ENCODE measurements around the gene GMPR2. TPM values are rescaled to one million over a fixed set of nuclear protein-coding genes. Genes with fewer than 3 reads are reported as not detected.

GMPR2 gene
- total and polyA plus RNA-seq, 2 of the 13 experiments (the other 11 are each of a cell fraction or from before 2014, with no cell fraction given), result 210 to 273 TPM

GRCh38 chr14:24255931-24256711 lies 23.4 kb downstream of the GMPR2 start (continued):
- no peak for TF ChIP-seq HNRNPH1 (optimal IDR thresholded peaks at IDR 0.05; ENCODE audit: low read depth, low read length)
- TF ChIP-seq, protein P1, sequence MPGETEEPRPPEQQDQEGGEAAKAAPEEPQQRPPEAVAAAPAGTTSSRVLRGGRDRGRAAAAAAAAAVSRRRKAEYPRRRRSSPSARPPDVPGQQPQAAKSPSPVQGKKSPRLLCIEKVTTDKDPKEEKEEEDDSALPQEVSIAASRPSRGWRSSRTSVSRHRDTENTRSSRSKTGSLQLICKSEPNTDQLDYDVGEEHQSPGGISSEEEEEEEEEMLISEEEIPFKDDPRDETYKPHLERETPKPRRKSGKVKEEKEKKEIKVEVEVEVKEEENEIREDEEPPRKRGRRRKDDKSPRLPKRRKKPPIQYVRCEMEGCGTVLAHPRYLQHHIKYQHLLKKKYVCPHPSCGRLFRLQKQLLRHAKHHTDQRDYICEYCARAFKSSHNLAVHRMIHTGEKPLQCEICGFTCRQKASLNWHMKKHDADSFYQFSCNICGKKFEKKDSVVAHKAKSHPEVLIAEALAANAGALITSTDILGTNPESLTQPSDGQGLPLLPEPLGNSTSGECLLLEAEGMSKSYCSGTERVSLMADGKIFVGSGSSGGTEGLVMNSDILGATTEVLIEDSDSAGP (CRISPR knock-in tag; IDR thresholded peaks at IDR 0.05; ENCODE audit: borderline replicate concordance), result no peak; the same call in 1 of the 2 replicates
- TF ChIP-seq EED (CRISPR knock-in tag; IDR thresholded peaks at IDR 0.05), result peak; percentile 68; the same call in 1 of the 2 replicates
- no peak for TF ChIP-seq CC2D1A (CRISPR knock-in tag; IDR thresholded peaks at IDR 0.05)
- TF ChIP-seq U2AF2 (IDR thresholded peaks at IDR 0.05; ENCODE audit: low read depth, low read length), result no peak
- no peak for TF ChIP-seq ZNF143 (CRISPR knock-in tag; IDR thresholded peaks at IDR 0.05)
- no peak for TF ChIP-seq ARNT2 (CRISPR knock-in tag; IDR thresholded peaks at IDR 0.05; ENCODE audit: low read depth)
- TF ChIP-seq, protein P2, sequence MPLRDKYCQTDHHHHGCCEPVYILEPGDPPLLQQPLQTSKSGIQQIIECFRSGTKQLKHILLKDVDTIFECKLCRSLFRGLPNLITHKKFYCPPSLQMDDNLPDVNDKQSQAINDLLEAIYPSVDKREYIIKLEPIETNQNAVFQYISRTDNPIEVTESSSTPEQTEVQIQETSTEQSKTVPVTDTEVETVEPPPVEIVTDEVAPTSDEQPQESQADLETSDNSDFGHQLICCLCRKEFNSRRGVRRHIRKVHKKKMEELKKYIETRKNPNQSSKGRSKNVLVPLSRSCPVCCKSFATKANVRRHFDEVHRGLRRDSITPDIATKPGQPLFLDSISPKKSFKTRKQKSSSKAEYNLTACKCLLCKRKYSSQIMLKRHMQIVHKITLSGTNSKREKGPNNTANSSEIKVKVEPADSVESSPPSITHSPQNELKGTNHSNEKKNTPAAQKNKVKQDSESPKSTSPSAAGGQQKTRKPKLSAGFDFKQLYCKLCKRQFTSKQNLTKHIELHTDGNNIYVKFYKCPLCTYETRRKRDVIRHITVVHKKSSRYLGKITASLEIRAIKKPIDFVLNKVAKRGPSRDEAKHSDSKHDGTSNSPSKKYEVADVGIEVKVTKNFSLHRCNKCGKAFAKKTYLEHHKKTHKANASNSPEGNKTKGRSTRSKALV (CRISPR knock-in tag; IDR thresholded peaks at IDR 0.05), result no peak
- TF ChIP-seq PREB (CRISPR knock-in tag; IDR thresholded peaks at IDR 0.05), result no peak
- no peak for TF ChIP-seq ZNF550 (CRISPR knock-in tag; IDR thresholded peaks at IDR 0.05; ENCODE audit: borderline replicate concordance)
- no peak for TF ChIP-seq ZFYVE20 (CRISPR knock-in tag; IDR thresholded peaks at IDR 0.05; ENCODE audit: borderline replicate concordance, low read depth)
- TF ChIP-seq ZNF207 (IDR thresholded peaks at IDR 0.05; ENCODE audit: borderline replicate concordance), result no peak
- TF ChIP-seq PAX8 (CRISPR knock-in tag; IDR thresholded peaks at IDR 0.05; ENCODE audit: borderline replicate concordance), result peak; percentile 61; the same call in 1 of the 2 replicates
- TF ChIP-seq E2F5 (CRISPR knock-in tag; conservative IDR thresholded peaks at IDR 0.05), result no peak
- 0 out of 2 replicates have a peak, but pooled peaks have one; percentile 26 for TF ChIP-seq DPF2 (CRISPR knock-in tag; IDR thresholded peaks at IDR 0.05; ENCODE audit: borderline replicate concordance, low read depth)
- no peak for TF ChIP-seq NFIC (IDR thresholded peaks at IDR 0.05; ENCODE audit: low read length)
- TF ChIP-seq MIER2 (CRISPR knock-in tag; IDR thresholded peaks at IDR 0.05), result 0 out of 2 replicates have a peak, but pooled peaks have one; percentile 15
- TF ChIP-seq NBN (conservative IDR thresholded peaks at IDR 0.05), result no peak
- TF ChIP-seq GMEB2 (CRISPR knock-in tag; IDR thresholded peaks at IDR 0.05; ENCODE audit: low read depth), result no peak
- 0 out of 2 replicates have a peak, but pooled peaks have one; percentile 71 for TF ChIP-seq ZNF234 (CRISPR knock-in tag; conservative IDR thresholded peaks at IDR 0.05)
- TF ChIP-seq ZNF567 (CRISPR knock-in tag; IDR thresholded peaks at IDR 0.05; ENCODE audit: borderline replicate concordance), result no peak
- no peak for TF ChIP-seq ZSCAN12 (CRISPR knock-in tag; IDR thresholded peaks at IDR 0.05)
- no peak for TF ChIP-seq ZNF235 (CRISPR knock-in tag; IDR thresholded peaks at IDR 0.05; ENCODE audit: borderline replicate concordance)
